ENCODE data around the gene HIVEP2. TPM values are rescaled to one million over a fixed set of nuclear protein-coding genes. Genes with fewer than 3 reads are reported as not detected.

Gene HIVEP2
- total RNA-seq, 1 experiment from 2014 or later = 4.2 TPM

DNA sequence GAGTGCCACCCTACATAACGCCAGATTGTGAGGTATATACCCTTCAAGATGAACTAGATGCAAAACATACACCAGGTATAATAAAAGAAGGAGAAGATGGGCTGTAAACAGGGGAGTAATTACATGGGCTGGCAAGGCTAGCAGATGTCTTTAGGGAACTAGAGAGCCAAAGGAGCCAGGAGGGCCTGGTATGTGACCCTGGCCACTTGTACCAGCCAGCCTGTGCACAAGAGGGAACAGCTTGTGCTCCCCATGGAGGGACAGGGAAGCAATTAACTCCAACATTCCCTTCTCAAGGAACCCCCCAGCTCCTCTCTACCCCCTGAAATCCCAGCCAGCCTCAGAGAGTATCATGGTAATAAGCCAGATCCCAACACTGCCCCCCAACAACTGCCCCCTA lies 139.9 kb downstream of the HIVEP2 start:
- TF ChIP-seq CTCF (conservative IDR thresholded peaks at IDR 0.05) = no peak

More for the DNA sequence above, 139.9 kb downstream of the HIVEP2 start:
- Histone ChIP-seq H3K79me1 (ENCODE audit: insufficient read depth, low read depth, low read length, poor library complexity, severe bottlenecking) (no peaks in the 10 kb centered on the region), H2AK5ac (ENCODE audit: insufficient read length, low read length) (no peak overlapping the region), H3K4me2 (ENCODE audit: insufficient read depth, insufficient read length, low read length) (no peak overlapping the region), H4K8ac (replicated peaks; ENCODE audit: insufficient read length, low read depth, low read length) (no peak overlapping the region), H3K4me1 (ENCODE audit: insufficient read depth, low read length) (0 out of 2 replicates have a peak, but pooled peaks cover 2% of the 10 kb centered on the region), H3K23ac (ENCODE audit: insufficient read length, low read depth, low read length) (no peak overlapping the region), H3K9ac (ENCODE audit: extremely low read depth, insufficient read length, low read length) (no peak overlapping the region), H3K14ac (ENCODE audit: insufficient read depth, low read length) (no peak overlapping the region), H4K20me1 (ENCODE audit: control insufficient read depth, insufficient read depth, insufficient read length) (no peaks in the 10 kb centered on the region), H3K56ac (ENCODE audit: insufficient read length, low read depth, low read length) (no peak overlapping the region), H2BK5ac (ENCODE audit: insufficient read length, low read length) (no peak overlapping the region), H3K27me3 (ENCODE audit: insufficient read depth, low read length) (no peaks in the 10 kb centered on the region), H4K91ac (ENCODE audit: insufficient read length, low read depth, low read length) (no peak overlapping the region), H3K18ac (ENCODE audit: insufficient read length, low read depth, low read length) (no peak overlapping the region), H2BK120ac (ENCODE audit: low read depth, low read length, poor library complexity, severe bottlenecking) (no peak overlapping the region), H2BK20ac (ENCODE audit: low read depth, low read length, poor library complexity, severe bottlenecking) (no peak overlapping the region), H3K27ac (ENCODE audit: insufficient read length, low read depth, low read length) (no peak overlapping the region), H3K79me2 (ENCODE audit: insufficient read depth, low read length) (no peaks in the 10 kb centered on the region), H2BK12ac (ENCODE audit: insufficient read length, low read depth, low read length) (no peak overlapping the region), H3K23me2 (ENCODE audit: insufficient read length, low read depth, low read length, poor library complexity, severe bottlenecking) (no peaks in the 10 kb centered on the region), H3K9me3 (ENCODE audit: control insufficient read depth, low read depth, low read length) (no peaks in the 10 kb centered on the region), H2BK15ac (ENCODE audit: low read depth, low read length) (no peak overlapping the region), H3T11ph (ENCODE audit: low read length) (no peak overlapping the region), H3K4ac (ENCODE audit: low read depth, low read length) (no peak overlapping the region), H4K5ac (ENCODE audit: insufficient read length, low read depth, low read length) (no peak overlapping the region), H2AFZ (ENCODE audit: low read length) (no peak overlapping the region)
- no peak overlapping the region for H3K4me3 Mint-ChIP-seq
- H3K4me1 Mint-ChIP-seq = peaks cover 6 to 8% of the 10 kb centered on the region in 2 experiments
- no peaks in the 10 kb centered on the region for H3K36me3 Mint-ChIP-seq (ENCODE audit: insufficient read depth in 1 of 3, low read depth in 3 of 3)
- no CpG with 5 or more reads among the region's 1 CpG for WGBS (ENCODE audit: extremely low coverage, insufficient read length, low lambda C conversion rate)
- H3K9me3 Mint-ChIP-seq = no peaks in the 10 kb centered on the region
- no peaks in the 10 kb centered on the region for H3K27me3 Mint-ChIP-seq (ENCODE audit: low read depth)
- H3K27ac Mint-ChIP-seq = no peak overlapping the region
- no peak for DNase-seq
